HCT116 (cell line): ENCODE data around the gene GALR3. TPM values are rescaled to one million over a fixed set of nuclear protein-coding genes. Genes with fewer than 3 reads are reported as not detected.

Source experiments
- ATAC-seq: fragments of 200-7000 bp; cut with Tn5 transposase; 2 replicates; pipeline ENCODE4 v1.9.1; 2020; ENCODE audit warnings: mild to moderate bottlenecking, moderate library complexity
- BruUV-seq: library from RNA; stranded (reverse); fragments of 400-500 nt; replicated peaks from 2 replicates; lab custom pipeline; 2021; lab: Mats Ljungman, UMichigan
- CTCF ChIA-PET: fragments of 300-600 bp; sonication (Branson Sonifier 250); formaldehyde crosslinking; loops from one replicate; lab custom pipeline; 2021; ENCODE audit warnings: antibody characterized with exemption; lab: Charles Lee
- POLR2A ChIA-PET: fragments of 300-600, 350-600 bp; sonication (Branson Sonifier 250); formaldehyde crosslinking; loops from one replicate; lab custom pipeline; 2021; ENCODE audit warnings: antibody characterized with exemption; lab: Charles Lee
- RAD21 ChIA-PET, 2 experiments: fragments of 300-600 bp; sonication (Branson Sonifier 250); formaldehyde crosslinking; loops; one replicate each; lab custom pipeline; 2023; ENCODE audit warnings: low total read pairs in 2 of 2; ENCODE audit not compliant: uncharacterized antibody in 2 of 2, unreplicated experiment in 2 of 2, low non-redundant PET in 1 of 2; lab: Charles Lee
- DNase-seq: peaks from one replicate; pipeline ENCODE4 v3.0.0-alpha.2; 2010; ENCODE audit warnings: low read depth, low spot score
- H2AFZ ChIP-seq: fragments of 200-600 bp; shearing (Covaris generic), sonication (generic); 2 replicates; pipeline ENCODE4 v1.6.1; 2017; ENCODE audit warnings: low read depth, mixed run types, mixed read lengths, antibody characterized with exemption, low read length; ENCODE audit not compliant: poor library complexity, severe bottlenecking
- H3K27ac ChIP-seq: 2 replicates; pipeline ENCODE4 v1.5.1; 2012; ENCODE audit warnings: low read depth, low read length
- H3K27me3 ChIP-seq: fragments of 200-600 bp; sonication (generic); 2 replicates; pipeline ENCODE4 v1.6.1; 2016; ENCODE audit warnings: mixed run types, low read length, mixed read lengths; ENCODE audit not compliant: insufficient read depth
- H3K36me3 ChIP-seq, 2 experiments: fragments of 200-500 bp in 1 of 2; fragments of 200-600 bp in 1 of 2; sonication (Bioruptor generic) in 1 of 2; sonication (generic) in 1 of 2; 2 replicates each; pipeline versions ENCODE4 v1.5.1 to v1.6.1; 2014 to 2016; ENCODE audit warnings: low read length in 2 of 2, inconsistent platforms in 1 of 2, mixed read lengths in 1 of 2, mixed run types in 1 of 2; ENCODE audit not compliant: insufficient read depth in 2 of 2, control insufficient read depth in 1 of 2
- H3K4me1 ChIP-seq, 2 experiments: fragments of 200-600 bp in 1 of 2; sonication (generic) in 1 of 2; 2 replicates each; pipeline versions ENCODE4 v1.5.1 to v1.6.1; 2012 to 2017; ENCODE audit warnings: low read length in 2 of 2, inconsistent platforms in 1 of 2, mild to moderate bottlenecking in 1 of 2, mixed read lengths in 1 of 2, mixed run types in 1 of 2, moderate library complexity in 1 of 2; ENCODE audit not compliant: insufficient read depth in 2 of 2, control insufficient read depth in 1 of 2
- H3K4me2 ChIP-seq: fragments of 200-600 bp; sonication (generic); 2 replicates; pipeline ENCODE4 v1.6.1; 2017; ENCODE audit warnings: mixed run types, low read length, mixed read lengths
- H3K4me3 ChIP-seq, 2 experiments: fragments of 200-600 bp in 1 of 2; sonication (generic) in 1 of 2; replicated peaks in 1 of 2; 2 replicates each; pipeline ENCODE4 v1.5.1; 2011 to 2016; ENCODE audit warnings: low read length in 2 of 2, control low read depth in 1 of 2, low read depth in 1 of 2, mild to moderate bottlenecking in 1 of 2, mixed read lengths in 1 of 2, mixed run types in 1 of 2
- H3K79me2 ChIP-seq: fragments of 200-600 bp; sonication (generic); 2 replicates; pipeline ENCODE4 v1.6.1; 2017; ENCODE audit warnings: mild to moderate bottlenecking, mixed run types, low read length, moderate library complexity, mixed read lengths; ENCODE audit not compliant: insufficient read depth
- H3K9ac ChIP-seq: fragments of 200-600 bp; sonication (generic); 2 replicates; pipeline ENCODE4 v1.6.1; 2016; ENCODE audit warnings: low read length, mixed read lengths
- H3K9me2 ChIP-seq: fragments of 200-600 bp; sonication (generic), shearing (Covaris generic); 2 replicates; pipeline ENCODE4 v1.6.1; 2017; ENCODE audit warnings: mixed run types, mild to moderate bottlenecking, moderate library complexity; ENCODE audit not compliant: insufficient read depth
- H3K9me3 ChIP-seq, 2 experiments: fragments of 200-500 bp in 1 of 2; fragments of 200-600 bp in 1 of 2; sonication (Bioruptor generic) in 1 of 2; sonication (generic) in 1 of 2; 2 replicates each; pipeline ENCODE4 v1.6.1; 2014 to 2017; ENCODE audit warnings: low read length in 2 of 2, mixed read lengths in 2 of 2, inconsistent platforms in 1 of 2, low read depth in 1 of 2, mild to moderate bottlenecking in 1 of 2, mixed run types in 1 of 2, moderate library complexity in 1 of 2; ENCODE audit not compliant: control insufficient read depth in 1 of 2, insufficient read depth in 1 of 2
- H4K20me1 ChIP-seq: fragments of 200-600 bp; sonication (generic), shearing (Covaris generic); 2 replicates; pipeline ENCODE4 v1.6.1; 2017; ENCODE audit warnings: mixed run types, mild to moderate bottlenecking, moderate library complexity; ENCODE audit not compliant: insufficient read depth
- ATF3 ChIP-seq: IDR thresholded peaks from 2 replicates; pipeline ENCODE4 v1.6.1; 2012
- FOSL1 ChIP-seq: IDR thresholded peaks from 2 replicates; pipeline ENCODE4 v1.6.1; 2012; ENCODE audit warnings: low read depth
- RAD21 ChIP-seq: IDR thresholded peaks from 2 replicates; pipeline ENCODE4 v1.6.1; 2012; ENCODE audit warnings: low read depth, mild to moderate bottlenecking
- SP1 ChIP-seq: IDR thresholded peaks from 2 replicates; pipeline ENCODE4 v1.6.1; 2012; ENCODE audit warnings: low read depth
- SRF ChIP-seq: IDR thresholded peaks from 2 replicates; pipeline ENCODE4 v1.6.1; 2012; ENCODE audit warnings: low read depth
- TCF7L2 ChIP-seq: IDR thresholded peaks from 2 replicates; pipeline ENCODE4 v1.7.0; 2011; ENCODE audit warnings: borderline replicate concordance, inconsistent platforms; ENCODE audit not compliant: insufficient read depth, insufficient read length; ENCODE audit errors: extremely low read depth
- intact Hi-C: fragments of 100-400 bp; cut with micrococcal nuclease; formaldehyde crosslinking; loops from 2 replicates; pipeline ENCODE4 v1.10.0; 2022
- total RNA-seq: library from RNA; stranded (reverse); gene quantifications from one replicate; pipeline ENCODE4 v1.2.1, GENCODE V29; 2021; ENCODE audit not compliant: unreplicated experiment
- TF ChIP-seq, protein P1 (sequence below), 3 experiments: fragments of 200-600 bp in 1 of 3; sonication (generic) in 1 of 3; IDR thresholded peaks in 2 of 3; conservative IDR thresholded peaks in 1 of 3; 2 replicates each; pipeline ENCODE4 v1.5.1; 2012 to 2017; ENCODE audit warnings: low read depth in 2 of 3, low read length in 2 of 3, antibody characterized with exemption in 1 of 3, borderline replicate concordance in 1 of 3, control low read depth in 1 of 3, mild to moderate bottlenecking in 1 of 3, mixed read lengths in 1 of 3, mixed run types in 1 of 3, moderate library complexity in 1 of 3; ENCODE audit not compliant: insufficient read depth in 1 of 3

Gene GALR3
- total RNA-seq, 1 experiment from 2014 or later: 0.32 TPM

- Histone ChIP-seq H3K4me3 (no peak overlapping the region), H3K9me3 (no peaks in the 10 kb centered on the region), H3K9me2 (no peaks in the 10 kb centered on the region), H3K27me3 (no peaks in the 10 kb centered on the region), H4K20me1 (no peaks in the 10 kb centered on the region), H3K9ac (no peak overlapping the region), H3K36me3 (no peaks in the 10 kb centered on the region), H3K4me1 (peaks cover 0 to 7% of the 10 kb centered on the region in 2 experiments; a peak in 1 of 4 replicates), H2AFZ (no peak overlapping the region), H3K4me2 (no peak overlapping the region), H3K27ac (no peak overlapping the region), H3K79me2 (no peaks in the 10 kb centered on the region)
- ChIA-PET RAD21 (no interaction called here), CTCF (interaction anchor here (0.7 kb wide), 1 partner anchor 39 kb away, joined by 3 read pairs; no protein-coding TSS in a partner anchor), POLR2A (interaction anchor here (1.1 kb wide), 1 partner anchor 18 kb away, joined by 3 read pairs; the partner anchor contains the start of gene GCAT)
- no TSS peak for BruUV-seq
- TF ChIP-seq ATF3 (no peak), TCF7L2 (no peak), RAD21 (no peak), SRF (no peak), FOSL1 (no peak), SP1 (no peak)
- TF ChIP-seq, protein P1, sequence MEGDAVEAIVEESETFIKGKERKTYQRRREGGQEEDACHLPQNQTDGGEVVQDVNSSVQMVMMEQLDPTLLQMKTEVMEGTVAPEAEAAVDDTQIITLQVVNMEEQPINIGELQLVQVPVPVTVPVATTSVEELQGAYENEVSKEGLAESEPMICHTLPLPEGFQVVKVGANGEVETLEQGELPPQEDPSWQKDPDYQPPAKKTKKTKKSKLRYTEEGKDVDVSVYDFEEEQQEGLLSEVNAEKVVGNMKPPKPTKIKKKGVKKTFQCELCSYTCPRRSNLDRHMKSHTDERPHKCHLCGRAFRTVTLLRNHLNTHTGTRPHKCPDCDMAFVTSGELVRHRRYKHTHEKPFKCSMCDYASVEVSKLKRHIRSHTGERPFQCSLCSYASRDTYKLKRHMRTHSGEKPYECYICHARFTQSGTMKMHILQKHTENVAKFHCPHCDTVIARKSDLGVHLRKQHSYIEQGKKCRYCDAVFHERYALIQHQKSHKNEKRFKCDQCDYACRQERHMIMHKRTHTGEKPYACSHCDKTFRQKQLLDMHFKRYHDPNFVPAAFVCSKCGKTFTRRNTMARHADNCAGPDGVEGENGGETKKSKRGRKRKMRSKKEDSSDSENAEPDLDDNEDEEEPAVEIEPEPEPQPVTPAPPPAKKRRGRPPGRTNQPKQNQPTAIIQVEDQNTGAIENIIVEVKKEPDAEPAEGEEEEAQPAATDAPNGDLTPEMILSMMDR (IDR thresholded peaks at IDR 0.05 in 2 of 3, conservative IDR thresholded peaks at IDR 0.05 in 1 of 3; ENCODE audit: borderline replicate concordance in 1 of 3, insufficient read depth in 1 of 3, low read depth in 2 of 3, low read length in 2 of 3): no peak
- intact Hi-C loops: no loop called here
- DNase-seq (no peak), ATAC-seq (no peak)
Observed at GRCh38 chr22:37824674-37825641, 1.8 kb downstream of the GALR3 start.
